ENCODE results near the gene KCNJ4. TPM values are rescaled to one million over a fixed set of nuclear protein-coding genes. Genes with fewer than 3 reads are reported as not detected.
A peak's percentile ranks its signal among the peaks of the same experiment; 100 is the strongest.
"Not testable (repeated sequence)": the region's sequence is repeated elsewhere in the genome, so short reads cannot be mapped to it uniquely, and the experiment has no call there.

Gene KCNJ4
- total RNA-seq, 2 donors from 2014 or later: not detected

DNA sequence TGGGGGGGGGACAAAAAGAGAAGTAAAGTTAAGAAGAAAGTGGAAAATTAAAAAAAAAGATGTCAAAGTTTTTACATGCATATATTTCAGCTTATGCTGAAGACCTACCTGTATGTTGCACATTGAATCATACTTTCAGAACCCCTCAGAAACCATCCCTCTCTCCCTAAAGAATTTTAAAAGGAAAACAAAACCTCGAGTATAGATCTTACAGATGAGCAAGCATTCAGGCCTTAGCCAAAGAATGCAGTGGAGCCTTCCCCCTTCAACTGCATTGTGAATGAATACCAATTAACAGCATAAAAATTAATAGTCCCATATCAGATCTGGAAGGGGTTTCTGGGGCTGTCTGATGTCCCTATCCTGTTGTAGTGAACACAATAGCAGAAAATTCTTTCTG, 29.2 kb upstream of the KCNJ4 start:
- Mint-ChIP-seq H3K4me3 (no peak overlapping the region), H3K4me1 (peaks cover 16% of the 10 kb centered on the region), H3K27ac (peak overlapping the region; percentile 43), H3K27me3 (no peaks in the 10 kb centered on the region), H3K36me3 (ENCODE audit: low read depth) (peaks cover 8% of the 10 kb centered on the region)
- ATAC-seq (no peak), DNase-seq (no peak)
- no peaks in the 10 kb centered on the region for H3K9me3 ChIP-seq (ENCODE audit: control insufficient read depth, low read length, poor library complexity, severe bottlenecking)

- H3K36me3 Mint-ChIP-seq (ENCODE audit: low read depth): peaks cover 5% of the 10 kb centered on the region
- H3K4me3 Mint-ChIP-seq: no peak overlapping the region
- H3K9me3 ChIP-seq (ENCODE audit: control insufficient read depth, low read length, poor library complexity, severe bottlenecking): no peaks in the 10 kb centered on the region
- H3K27me3 Mint-ChIP-seq: no peaks in the 10 kb centered on the region
- ATAC-seq (no peak), DNase-seq (no peak)
- peak overlapping the region; percentile 79 for H3K27ac Mint-ChIP-seq
- peaks cover 7% of the 10 kb centered on the region for H3K4me1 Mint-ChIP-seq
Measured at GRCh38 chr22:38482662-38483308, 27.8 kb upstream of the KCNJ4 start.

DNA sequence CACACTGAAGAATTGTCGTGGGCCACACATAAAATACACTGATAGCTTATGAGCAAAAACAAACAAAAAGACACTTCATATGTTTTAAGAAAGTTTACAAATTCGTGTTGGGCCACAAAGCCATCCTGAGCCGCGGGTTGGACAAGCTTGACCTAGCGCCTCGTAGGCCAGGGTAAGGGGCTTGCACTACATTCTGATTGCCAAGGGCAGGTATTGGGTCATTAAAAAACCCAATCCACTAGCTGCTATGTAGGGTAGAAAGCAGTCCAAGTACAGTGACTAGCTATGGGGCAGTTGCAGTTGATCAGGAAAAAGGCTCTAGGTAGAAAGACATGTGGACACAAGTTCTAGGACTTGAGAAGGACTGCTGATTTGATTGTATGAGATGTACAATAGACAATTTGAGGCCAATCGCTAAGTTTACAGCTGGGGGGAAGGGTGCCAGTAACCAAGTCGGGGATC, 26.9 kb upstream of the KCNJ4 start:
- ATAC-seq (no peak), DNase-seq (no peak)
- no peaks in the 10 kb centered on the region for H3K27me3 Mint-ChIP-seq
- peaks cover 5% of the 10 kb centered on the region for H3K36me3 Mint-ChIP-seq (ENCODE audit: low read depth)
- no peaks in the 10 kb centered on the region for H3K9me3 ChIP-seq (ENCODE audit: control insufficient read depth, low read length, poor library complexity, severe bottlenecking)
- H3K4me1 Mint-ChIP-seq: peaks cover 6% of the 10 kb centered on the region
- peak overlapping the region; percentile 79 for H3K27ac Mint-ChIP-seq
- peak overlapping the region; percentile 7 for H3K4me3 Mint-ChIP-seq

- H3K36me3 Mint-ChIP-seq (ENCODE audit: low read depth): peaks cover 5% of the 10 kb centered on the region
- ATAC-seq (peak; percentile 12), DNase-seq (no peak)
- no peaks in the 10 kb centered on the region for H3K9me3 ChIP-seq (ENCODE audit: control insufficient read depth, low read length, poor library complexity, severe bottlenecking)
- no peaks in the 10 kb centered on the region for H3K27me3 Mint-ChIP-seq
- H3K4me1 Mint-ChIP-seq: peaks cover 6% of the 10 kb centered on the region
- H3K4me3 Mint-ChIP-seq: peak overlapping the region; percentile 15
- H3K27ac Mint-ChIP-seq: peak overlapping the region; percentile 79
Measured at GRCh38 chr22:38481162-38481870, 26.3 kb upstream of the KCNJ4 start.

DNA sequence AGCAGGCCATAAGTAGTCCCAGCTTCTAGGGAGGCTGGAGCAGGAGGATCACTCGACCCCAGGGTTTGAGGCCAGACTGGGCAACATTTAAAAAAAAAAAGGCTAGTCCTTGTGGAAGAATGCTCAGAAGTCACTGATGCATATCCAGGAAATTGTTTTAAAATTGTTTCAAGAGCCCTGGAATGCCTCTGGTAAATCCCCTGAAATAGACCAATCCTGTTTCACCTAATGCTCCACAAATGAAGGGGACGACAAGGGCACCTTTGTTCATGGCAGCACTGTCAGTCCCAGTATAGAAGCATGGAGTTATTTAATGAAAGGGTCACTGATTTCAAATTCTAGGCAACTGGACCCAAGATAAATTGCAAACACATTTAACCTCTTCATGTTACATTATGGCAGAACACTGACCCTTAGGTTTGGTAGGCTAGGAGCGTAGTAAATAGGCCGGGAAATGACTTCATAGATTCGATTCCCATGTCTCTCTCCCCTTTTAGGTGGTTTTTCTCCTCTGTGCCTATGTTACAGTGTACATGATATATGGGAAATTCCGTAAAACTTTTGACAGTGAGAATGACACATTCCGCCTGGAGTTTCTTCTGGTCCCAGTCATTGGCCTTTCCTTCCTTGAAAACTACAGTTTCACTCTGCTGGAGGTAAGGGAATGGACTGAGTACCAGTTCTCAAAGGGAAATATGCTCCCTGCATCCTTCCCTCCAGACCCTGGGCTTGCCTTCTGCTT, 24.3 kb upstream of the KCNJ4 start:
- Mint-ChIP-seq H3K4me3 (no peak overlapping the region), H3K27ac (no peak overlapping the region), H3K4me1 (peaks cover 5% of the 10 kb centered on the region), H3K27me3 (no peaks in the 10 kb centered on the region), H3K36me3 (ENCODE audit: low read depth) (peaks cover 4% of the 10 kb centered on the region)
- DNase-seq (no peak), ATAC-seq (no peak)
- no peaks in the 10 kb centered on the region for H3K9me3 ChIP-seq (ENCODE audit: control insufficient read depth, low read length, poor library complexity, severe bottlenecking)

DNA sequence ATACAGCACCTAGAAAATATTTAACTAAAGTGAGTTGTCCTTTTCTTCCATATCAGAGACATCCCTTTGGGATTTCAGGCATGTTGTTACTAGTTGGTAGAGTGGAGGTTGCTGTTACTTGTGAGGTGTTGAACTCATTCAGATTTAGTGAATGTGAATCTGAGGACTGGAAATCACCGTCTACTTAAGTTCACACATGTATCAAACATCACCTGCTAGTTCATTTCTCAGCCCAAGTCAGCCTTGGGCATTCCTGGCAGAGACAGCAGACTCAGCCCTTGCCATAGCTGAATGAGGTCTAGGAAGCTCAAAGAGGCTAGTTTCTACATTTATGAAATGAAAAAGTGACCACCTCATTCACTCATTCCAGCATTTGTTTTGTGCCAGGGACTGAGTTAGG, 22.6 kb upstream of the KCNJ4 start:
- DNase-seq (no peak), ATAC-seq (no peak)
- H3K9me3 ChIP-seq (ENCODE audit: control insufficient read depth, low read length, poor library complexity, severe bottlenecking): no peaks in the 10 kb centered on the region
- Mint-ChIP-seq H3K4me1 (peaks cover 3% of the 10 kb centered on the region), H3K27me3 (no peaks in the 10 kb centered on the region), H3K4me3 (no peak overlapping the region), H3K36me3 (ENCODE audit: low read depth) (no peaks in the 10 kb centered on the region), H3K27ac (peak overlapping the region; percentile 61)

DNA sequence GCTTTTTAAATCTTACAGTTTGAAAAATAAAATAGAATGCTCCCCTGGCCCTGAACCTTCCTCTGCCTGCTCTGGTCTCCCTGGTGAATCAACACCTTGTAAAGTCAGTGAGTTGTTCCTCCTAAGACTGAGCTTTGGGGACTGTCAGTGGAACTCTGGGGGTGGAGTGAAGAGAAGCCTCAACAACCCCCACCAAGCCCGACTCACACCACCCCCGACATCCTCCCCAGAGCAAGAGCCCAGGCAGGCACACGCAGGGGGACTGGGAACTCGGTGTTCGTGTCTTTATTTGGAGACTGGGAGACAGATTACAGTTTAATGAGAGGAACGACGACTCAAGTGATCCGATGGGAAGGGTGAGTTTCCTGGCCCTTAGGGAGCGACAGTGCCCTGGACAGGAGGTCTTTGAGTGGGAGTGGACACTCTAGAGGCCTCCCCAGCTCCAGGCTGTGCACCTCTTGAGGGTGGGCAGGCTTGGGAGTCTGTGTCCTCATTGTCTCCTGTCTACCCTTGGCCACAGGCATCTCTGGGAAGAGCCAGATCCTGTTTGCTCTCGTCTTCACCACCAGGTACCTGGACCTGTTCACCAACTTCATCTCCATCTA, 19.1 kb upstream of the KCNJ4 start:
- Mint-ChIP-seq H3K36me3 (ENCODE audit: low read depth) (no peaks in the 10 kb centered on the region), H3K4me3 (no peak overlapping the region), H3K27ac (no peak overlapping the region), H3K4me1 (no peaks in the 10 kb centered on the region), H3K27me3 (no peaks in the 10 kb centered on the region)
- DNase-seq (no peak), ATAC-seq (no peak)
- no peaks in the 10 kb centered on the region for H3K9me3 ChIP-seq (ENCODE audit: control insufficient read depth, low read length, poor library complexity, severe bottlenecking)

- no peak for DNase-seq
- Mint-ChIP-seq H3K27ac (no peak overlapping the region), H3K27me3 (peaks cover 14% of the 10 kb centered on the region), H3K4me3 (no peak overlapping the region), H3K36me3 (ENCODE audit: low read depth) (no peaks in the 10 kb centered on the region), H3K4me1 (peaks cover 7% of the 10 kb centered on the region)
- no peaks in the 10 kb centered on the region for H3K9me3 ChIP-seq (ENCODE audit: control insufficient read depth, low read length, poor library complexity, severe bottlenecking)
- ATAC-seq: no peak
Measured at GRCh38 chr22:38471237-38471636, 16.2 kb upstream of the KCNJ4 start.

- Mint-ChIP-seq H3K27me3 (peaks cover 25% of the 10 kb centered on the region), H3K4me3 (peak overlapping the region; percentile 67)
- H3K36me3 Mint-ChIP-seq (ENCODE audit: low read depth); ATAC-seq; H3K9me3 ChIP-seq (ENCODE audit: control insufficient read depth, low read length, poor library complexity, severe bottlenecking); DNase-seq; H3K27ac Mint-ChIP-seq; H3K4me1 Mint-ChIP-seq: not testable (repeated sequence)
Measured at GRCh38 chr22:38470179-38470578, 15.2 kb upstream of the KCNJ4 start.

DNA sequence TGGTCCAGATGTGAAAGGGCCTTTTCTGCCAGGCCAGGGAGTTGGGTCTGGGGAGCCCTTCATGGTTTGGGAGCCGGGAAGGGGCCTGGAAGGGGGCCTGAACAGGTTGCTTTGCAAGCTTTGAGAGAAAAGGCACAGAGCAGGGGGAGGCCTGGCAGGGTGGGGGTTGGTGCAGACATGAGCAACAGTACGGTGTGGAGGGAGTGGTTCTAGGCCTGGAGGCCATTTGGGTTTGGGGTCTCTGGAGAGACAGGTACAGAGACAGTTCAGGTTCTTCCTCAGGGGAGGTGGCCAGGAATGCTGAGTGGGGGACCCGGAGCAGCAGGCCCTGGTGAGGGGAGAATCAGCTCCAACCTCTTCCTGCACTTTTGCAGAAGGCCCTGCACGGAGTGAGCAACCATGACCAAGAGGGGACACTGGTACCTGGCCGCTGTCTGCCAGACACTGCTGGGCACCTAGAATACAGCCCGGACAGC, 14.3 kb upstream of the KCNJ4 start:
- Mint-ChIP-seq H3K4me3 (no peak overlapping the region), H3K27me3 (peaks cover 29% of the 10 kb centered on the region), H3K4me1 (peaks cover 7% of the 10 kb centered on the region), H3K27ac (no peak overlapping the region), H3K36me3 (ENCODE audit: low read depth) (no peaks in the 10 kb centered on the region)
- ATAC-seq (no peak), DNase-seq (no peak)
- H3K9me3 ChIP-seq (ENCODE audit: control insufficient read depth, low read length, poor library complexity, severe bottlenecking): no peaks in the 10 kb centered on the region

DNA sequence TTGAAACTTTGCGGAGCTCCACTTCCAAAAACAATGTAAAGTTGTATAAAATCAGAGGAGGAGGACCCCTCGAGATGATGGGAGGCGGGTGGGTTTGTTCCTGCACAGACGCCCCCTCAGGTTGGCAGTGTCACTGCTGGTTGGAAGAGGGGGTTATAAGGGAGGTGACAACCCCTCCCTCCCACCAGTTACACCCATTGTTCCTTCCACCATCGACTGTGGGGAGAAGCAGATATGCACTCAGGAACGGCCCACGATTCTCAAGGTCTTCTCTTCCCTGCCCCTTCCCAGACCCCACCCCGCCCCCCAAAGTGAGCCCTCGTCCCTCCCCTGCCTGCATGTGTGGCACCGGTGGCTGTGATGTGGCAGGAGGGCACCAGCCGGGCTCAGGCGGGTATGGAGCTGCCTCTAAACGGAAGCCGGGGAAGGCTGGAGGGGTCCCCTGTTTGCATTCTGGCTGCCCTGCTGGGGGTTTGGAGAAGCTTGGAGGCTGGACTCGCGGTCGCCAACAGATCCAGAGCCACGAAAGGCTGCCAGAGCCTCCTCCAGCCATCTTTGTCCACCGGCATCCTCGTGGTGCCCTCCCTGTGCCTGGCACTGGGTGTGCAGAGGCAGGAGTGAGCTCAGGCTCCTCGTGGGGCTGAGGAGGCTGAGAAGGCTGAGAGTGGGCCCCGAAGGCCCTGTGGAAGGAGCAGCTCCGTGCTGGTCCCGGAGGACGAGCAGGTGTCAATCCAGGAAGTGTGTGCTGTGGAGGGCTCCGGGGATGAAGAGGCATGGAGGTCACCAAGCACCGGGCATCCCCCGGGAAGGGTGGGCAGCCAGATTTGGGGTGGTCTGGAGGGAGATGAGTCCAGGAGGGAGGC, 13.7 kb upstream of the KCNJ4 start:
- Mint-ChIP-seq H3K27ac (no peak overlapping the region), H3K27me3 (peaks cover 35% of the 10 kb centered on the region), H3K36me3 (ENCODE audit: low read depth) (no peaks in the 10 kb centered on the region), H3K4me1 (peaks cover 7% of the 10 kb centered on the region), H3K4me3 (peak overlapping the region; percentile 75)
- DNase-seq: no peak
- H3K9me3 ChIP-seq (ENCODE audit: control insufficient read depth, low read length, poor library complexity, severe bottlenecking): no peaks in the 10 kb centered on the region
- ATAC-seq: no peak

GRCh38 chr22:38467904-38468442, 13.0 kb upstream of the KCNJ4 start, which contains the start of gene KDELR3:
Gene KDELR3, plus strand, starts transcription at chr22:38468096. Its CDS starts 138 bp downstream, at chr22:38468234.
- ATAC-seq (peak; percentile 74), DNase-seq (no peak)
- Mint-ChIP-seq H3K4me1 (peaks cover 7% of the 10 kb centered on the region), H3K27ac (peak within 1 kb of the TSS; percentile 87), H3K27me3 (peaks cover 42% of the 10 kb centered on the region), H3K4me3 (peak within 1 kb of the TSS; percentile 82), H3K36me3 (ENCODE audit: low read depth) (no peaks in the 10 kb centered on the region)
- H3K9me3 ChIP-seq (ENCODE audit: control insufficient read depth, low read length, poor library complexity, severe bottlenecking): no peaks in the 10 kb centered on the region
